RKO (cell line): ENCODE results near the gene RPL22.
"Not testable (repeated sequence)": the region's sequence is repeated elsewhere in the genome, so short reads cannot be mapped to it uniquely, and the experiment has no call there.

ENCODE experiments used
- DNase-seq: peaks from one replicate; pipeline ENCODE4 v3.0.0-alpha.2; 2016; ENCODE audit warnings: low spot score

The RPL22 gene

GRCh38 chr1:6233376-6233775, 34.0 kb upstream of the RPL22 start:
- DNase-seq, result no peak

DNA sequence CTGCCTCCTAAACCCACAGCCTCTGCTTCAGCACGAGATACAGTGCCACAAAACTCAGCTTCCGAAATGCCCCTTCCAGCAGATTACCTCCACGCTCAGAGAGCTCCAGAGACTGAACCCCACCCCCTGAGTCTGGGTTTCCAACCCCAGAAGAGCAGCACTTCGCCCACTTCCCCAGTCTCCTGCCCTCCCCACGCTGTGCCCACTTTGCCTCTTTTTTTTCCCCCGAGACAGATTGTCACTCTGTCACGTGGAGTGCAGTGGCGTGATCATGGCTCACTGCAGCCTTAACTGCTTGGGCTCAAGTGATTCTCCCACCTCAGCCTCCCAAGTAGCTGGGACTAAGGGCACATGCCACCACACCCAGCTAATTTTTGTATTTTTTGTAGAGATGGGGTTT, 26.3 kb upstream of the RPL22 start:
- DNase-seq, result no peak

GRCh38 chr1:6224718-6225117, 25.3 kb upstream of the RPL22 start:
- no peak for DNase-seq

- DNase-seq, result no peak
Measured at GRCh38 chr1:6223617-6224016, 24.2 kb upstream of the RPL22 start.

GRCh38 chr1:6222636-6223035, 23.2 kb upstream of the RPL22 start:
- DNase-seq, result no peak

DNA sequence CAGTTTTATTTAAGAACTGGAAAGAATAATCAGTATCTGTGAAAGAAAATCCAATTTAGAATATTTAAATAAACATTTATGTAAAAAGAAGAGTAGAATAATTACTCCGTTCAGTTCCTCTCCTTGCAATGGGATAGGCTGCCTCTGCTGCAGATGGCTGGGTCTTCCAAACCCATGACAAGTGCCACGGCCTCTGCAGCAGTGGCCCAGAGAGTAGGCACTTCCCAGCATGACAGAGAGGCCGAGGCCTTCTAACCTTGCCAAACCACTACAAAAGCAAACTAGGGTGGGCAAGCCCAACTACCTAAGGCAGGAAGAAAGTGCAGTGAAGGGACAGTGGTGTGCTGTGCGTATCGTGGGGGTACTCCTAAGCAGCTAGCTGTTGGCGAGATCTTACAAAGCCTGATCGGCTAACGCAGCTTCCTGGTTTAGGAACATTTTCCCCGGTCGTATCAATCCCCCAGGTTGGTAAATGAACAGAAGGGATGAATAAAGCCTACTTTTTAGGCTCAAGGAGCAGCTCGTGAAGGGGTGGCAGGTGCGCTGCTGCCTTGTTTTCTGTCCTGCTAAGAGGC, 21.9 kb upstream of the RPL22 start:
- DNase-seq, result no peak

GRCh38 chr1:6220236-6220635, 20.8 kb upstream of the RPL22 start:
- no peak for DNase-seq

- DNase-seq, result not testable (repeated sequence)
Measured at GRCh38 chr1:6219641-6220040, 20.2 kb upstream of the RPL22 start.

GRCh38 chr1:6218375-6219164, 19.2 kb upstream of the RPL22 start:
- DNase-seq, result no peak

GRCh38 chr1:6212193-6212959, 13.0 kb upstream of the RPL22 start:
- no peak for DNase-seq

- DNase-seq, result no peak
Measured at GRCh38 chr1:6211731-6212130, 12.3 kb upstream of the RPL22 start.

DNA sequence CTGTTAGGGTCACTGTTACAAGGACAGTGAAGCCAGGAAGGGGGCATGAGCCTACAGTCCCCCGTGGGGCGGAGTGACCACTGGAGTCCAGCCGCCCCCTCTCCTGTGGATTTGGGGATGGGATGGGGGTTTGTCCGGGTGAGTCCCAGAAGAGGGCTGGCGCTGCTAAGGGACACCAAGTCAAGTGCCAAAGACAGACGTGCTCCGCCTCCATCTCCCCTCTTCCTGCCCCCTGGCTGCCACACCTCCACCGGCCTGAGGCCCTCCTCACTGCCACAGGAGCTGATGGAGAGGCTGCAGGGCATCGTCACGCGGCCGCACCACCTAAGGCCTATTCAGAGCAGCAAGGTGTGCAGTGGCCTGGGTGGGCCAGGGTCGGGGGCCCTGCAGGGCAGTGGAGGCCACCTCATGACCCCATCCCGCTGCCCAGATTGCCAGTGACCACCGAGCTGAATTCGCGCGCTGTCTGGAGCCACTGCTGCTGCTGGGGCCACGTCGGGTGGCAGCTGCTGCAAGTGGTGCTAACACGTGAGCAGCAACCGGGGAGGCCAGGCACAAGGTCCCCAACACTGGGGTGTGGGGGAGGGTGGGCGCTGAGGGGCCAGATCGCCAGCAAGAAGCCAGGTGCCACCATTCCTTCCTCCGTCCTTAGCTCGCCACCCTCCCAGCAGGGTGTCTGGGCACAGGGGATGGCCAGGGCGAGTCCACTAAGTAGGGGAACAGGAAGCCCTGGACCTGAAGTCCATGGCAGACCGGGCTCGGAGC, 11.4 kb upstream of the RPL22 start:
- no peak for DNase-seq

DNA sequence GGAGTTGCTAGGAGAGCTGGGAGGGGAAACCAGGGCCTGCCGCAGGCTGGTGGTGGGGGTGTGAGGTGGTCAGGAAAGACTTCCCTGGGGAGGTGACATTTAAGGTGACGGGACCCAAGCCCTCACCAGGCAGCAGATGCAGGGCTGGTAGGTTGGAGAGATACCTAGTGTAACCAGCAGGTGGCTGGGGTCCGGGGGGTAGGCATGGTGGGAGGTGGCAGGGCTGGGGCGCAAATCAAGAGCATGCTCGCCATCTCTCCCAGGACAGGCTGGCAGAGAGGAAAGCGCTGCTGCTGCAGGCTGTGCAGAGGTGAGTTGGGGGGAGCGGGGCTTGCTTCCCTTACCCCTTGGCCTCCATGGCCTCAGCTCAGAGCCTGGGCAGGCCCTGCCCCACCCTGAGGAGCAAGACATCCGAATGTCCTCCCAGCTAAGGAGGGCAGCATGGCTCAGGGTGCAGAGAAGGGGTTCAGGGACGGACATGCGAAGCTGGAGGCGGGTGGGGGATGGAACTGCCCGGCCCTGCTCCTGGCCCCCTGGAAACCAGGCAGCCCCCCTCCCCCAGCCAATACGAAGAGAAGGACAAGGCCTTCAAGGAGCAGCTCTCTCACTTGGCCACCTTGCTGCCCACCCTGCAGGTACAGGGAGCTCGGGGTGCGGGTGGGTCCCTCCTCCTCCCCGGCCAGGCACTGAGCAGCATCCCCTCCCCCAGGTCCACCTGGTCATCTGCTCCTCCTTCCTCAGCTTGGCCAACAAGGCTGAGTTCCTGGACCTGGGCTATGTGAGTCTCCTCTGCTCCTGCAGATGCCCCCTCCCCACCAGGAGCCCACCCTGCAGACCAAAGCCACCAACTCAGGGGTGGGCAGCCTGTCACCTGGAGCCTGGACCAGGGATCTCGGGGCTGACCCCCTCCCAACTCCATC, 10.5 kb upstream of the RPL22 start:
- no peak for DNase-seq

DNA sequence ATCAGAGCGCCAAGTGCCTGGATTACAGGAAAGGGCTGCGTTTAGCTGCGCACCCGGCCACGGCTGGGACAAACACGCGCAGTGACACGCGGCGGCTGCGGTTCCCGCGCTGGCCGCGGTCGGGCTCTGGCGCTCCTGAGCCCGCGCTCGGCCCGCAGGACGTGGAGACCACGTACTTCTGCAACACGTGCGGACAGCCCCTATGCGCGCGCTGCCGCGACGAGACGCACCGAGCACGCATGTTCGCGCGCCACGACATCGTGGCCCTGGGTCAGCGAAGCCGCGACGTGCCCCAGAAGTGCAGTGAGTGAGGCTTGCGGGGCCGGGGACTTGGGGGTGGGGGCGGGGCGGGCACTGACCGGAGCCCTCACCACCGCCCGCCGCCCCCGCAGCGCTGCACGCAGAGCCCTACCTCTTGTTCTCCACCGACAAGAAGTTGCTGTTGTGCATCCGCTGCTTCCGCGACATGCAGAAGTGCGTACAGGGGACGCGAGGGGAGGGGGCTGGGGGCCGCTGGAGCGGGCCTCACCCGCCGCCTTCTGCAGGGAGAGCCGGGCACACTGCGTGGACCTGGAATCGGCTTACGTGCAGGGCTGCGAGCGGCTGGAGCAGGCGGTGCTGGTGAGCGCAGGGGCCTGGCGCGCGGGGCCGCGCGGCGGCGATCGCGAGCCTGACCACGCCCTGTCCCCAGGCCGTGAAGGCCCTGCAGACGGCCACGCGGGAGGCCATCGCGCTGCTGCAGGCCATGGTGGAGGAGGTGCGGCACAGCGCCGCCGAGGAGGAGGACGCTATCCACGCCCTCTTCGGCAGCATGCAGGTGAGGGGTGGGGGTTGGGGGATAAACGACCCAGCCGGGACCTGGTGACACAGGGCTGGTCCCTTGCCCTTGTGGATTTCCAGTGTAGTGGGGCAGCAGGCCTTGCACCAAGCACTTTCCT, 9.6 kb upstream of the RPL22 start:
- no peak for DNase-seq

DNA sequence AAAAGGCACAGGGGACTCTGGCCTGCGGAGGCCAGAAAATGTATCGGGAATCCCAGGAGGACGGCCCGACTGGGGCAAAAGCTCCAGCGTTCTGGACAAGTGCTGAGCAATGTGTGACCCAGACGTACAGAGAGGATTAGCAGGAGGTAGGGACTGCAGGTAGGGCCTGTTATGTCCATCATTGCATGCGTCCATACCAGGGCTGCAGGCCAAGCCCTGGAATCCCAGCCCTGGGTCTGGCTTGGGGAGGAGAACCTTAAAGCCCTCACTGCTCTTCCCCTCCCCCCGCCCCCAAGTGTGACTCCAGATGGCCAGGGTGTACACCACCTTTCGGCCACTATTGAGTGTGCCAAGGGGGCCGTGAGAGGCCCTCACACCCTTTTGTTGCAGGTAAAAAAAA, 8.5 kb upstream of the RPL22 start:
- no peak for DNase-seq

- no peak for DNase-seq
Measured at GRCh38 chr1:6207075-6207885, 7.9 kb upstream of the RPL22 start.

GRCh38 chr1:6206520-6206855, 7.1 kb upstream of the RPL22 start:
- DNase-seq, result no peak

- DNase-seq, result peak; percentile 75
Measured at GRCh38 chr1:6205849-6206519, 6.6 kb upstream of the RPL22 start, which contains the start of gene RNF207. Gene RNF207 (plus strand): TSS chr1:6206119. CDS start chr1:6206536, 417 bp downstream.

- DNase-seq, result no peak
Measured at GRCh38 chr1:6202256-6202655, 2.9 kb upstream of the RPL22 start.
